ENCODE measurements around the gene AP1B1. TPM values are rescaled to one million over a fixed set of nuclear protein-coding genes. Genes with fewer than 3 reads are reported as not detected.

AP1B1 gene
- total RNA-seq, 1 experiment from 2014 or later = 62.6 TPM

GRCh38 chr22:29300807-29301601 is 87.4 kb downstream of the AP1B1 start:
- DNase-seq (ENCODE audit: low read depth) = no peak

DNA sequence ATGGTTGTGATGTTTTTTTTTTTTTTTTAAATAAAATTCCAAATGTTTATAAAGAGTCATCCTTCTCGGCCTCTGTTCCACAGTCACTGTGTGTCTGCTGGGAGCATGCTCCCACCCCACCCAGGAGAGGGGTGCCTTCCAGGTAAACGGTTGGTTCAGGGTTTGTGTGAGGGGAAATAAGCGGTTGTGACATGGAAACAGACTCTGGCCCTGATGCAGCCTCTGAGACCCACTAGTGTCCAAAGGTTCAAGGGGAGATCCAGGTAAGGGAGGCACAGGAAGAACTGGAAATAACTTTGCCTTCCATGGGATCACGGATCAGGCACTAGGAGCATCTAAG is 87.9 kb downstream of the AP1B1 start:
- DNase-seq (ENCODE audit: low read depth) = no peak

GRCh38 chr22:29299136-29299900 is 89.1 kb downstream of the AP1B1 start:
- no peak for DNase-seq (ENCODE audit: low read depth)

DNA sequence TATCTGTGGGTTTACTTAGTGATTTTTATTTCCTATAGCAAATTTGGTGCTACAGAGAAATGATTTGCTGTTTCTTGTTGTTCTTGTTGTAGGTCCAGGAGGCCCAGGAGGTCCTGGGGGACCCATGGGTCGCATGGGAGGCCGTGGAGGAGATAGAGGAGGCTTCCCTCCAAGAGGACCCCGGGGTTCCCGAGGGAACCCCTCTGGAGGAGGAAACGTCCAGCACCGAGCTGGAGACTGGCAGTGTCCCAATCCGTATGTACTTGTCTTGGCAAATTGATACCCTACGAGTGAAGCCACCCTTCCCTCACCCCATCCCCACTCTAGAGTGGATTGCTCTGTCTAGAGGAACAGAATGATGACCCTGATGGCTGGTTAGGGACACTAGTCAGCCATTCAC is 89.7 kb downstream of the AP1B1 start:
- no peak for DNase-seq (ENCODE audit: low read depth)

DNA sequence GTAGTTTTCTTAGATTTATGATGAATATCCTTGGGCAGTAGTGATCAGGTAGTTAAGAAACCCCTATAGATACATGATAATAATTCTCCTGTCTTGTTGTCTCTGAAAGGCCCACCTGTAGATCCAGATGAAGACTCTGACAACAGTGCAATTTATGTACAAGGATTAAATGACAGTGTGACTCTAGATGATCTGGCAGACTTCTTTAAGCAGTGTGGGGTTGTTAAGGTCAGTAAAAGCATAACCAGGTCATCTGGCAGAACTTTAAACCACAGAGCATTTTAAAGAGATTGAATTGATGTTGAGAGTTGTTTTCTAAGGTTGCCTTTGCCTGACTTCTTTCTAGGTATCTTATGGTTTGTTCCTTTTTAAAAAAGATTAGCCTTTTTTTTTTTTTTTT is 96.0 kb downstream of the AP1B1 start:
- no peak for DNase-seq (ENCODE audit: low read depth)

DNA sequence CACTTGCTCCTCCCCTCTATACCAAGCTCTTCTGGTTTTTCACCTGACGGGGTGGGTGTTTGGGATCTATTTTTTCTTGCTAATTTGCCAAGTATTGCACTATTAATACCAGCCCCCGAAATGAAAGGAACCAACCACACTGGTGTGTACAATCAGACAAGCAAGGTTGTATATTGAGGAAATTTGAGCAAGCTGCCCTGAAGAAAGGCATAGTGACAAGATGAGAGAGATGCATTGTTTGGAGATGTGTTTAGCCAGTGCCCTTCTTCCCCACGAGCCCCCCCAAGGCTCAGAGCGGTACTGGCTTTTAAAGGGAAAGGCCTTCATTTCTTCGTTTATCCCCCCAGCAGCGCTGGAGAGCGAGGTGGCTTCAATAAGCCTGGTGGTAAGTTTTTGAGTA is 97.2 kb downstream of the AP1B1 start:
- no peak for DNase-seq (ENCODE audit: low read depth)

- no peak for DNase-seq (ENCODE audit: low read depth)
Measured at GRCh38 chr22:29290061-29290460, 98.3 kb downstream of the AP1B1 start.

- DNase-seq (ENCODE audit: low read depth) = no peak
Measured at GRCh38 chr22:29288837-29289236, 99.5 kb downstream of the AP1B1 start.

DNA sequence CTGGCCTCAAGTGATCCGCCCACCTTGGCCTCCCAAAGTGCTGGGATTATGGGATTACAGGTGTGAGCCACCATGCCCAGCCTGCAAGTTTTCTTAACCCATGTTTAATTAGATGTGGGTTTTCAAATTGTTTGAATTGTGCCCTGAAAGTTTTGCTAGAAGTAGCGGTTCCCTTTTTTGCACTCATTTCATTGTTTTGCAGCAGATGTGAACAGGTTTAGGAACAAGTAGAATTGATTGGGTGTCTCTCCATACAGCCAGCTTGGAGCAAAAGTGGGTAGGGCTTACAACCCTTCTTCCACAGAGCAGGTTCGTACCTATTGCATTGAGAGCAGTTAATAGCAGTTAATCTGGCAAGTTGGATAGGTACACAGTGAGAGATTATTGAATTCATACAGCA is 104.2 kb downstream of the AP1B1 start:
- no peak for DNase-seq (ENCODE audit: low read depth)

DNA sequence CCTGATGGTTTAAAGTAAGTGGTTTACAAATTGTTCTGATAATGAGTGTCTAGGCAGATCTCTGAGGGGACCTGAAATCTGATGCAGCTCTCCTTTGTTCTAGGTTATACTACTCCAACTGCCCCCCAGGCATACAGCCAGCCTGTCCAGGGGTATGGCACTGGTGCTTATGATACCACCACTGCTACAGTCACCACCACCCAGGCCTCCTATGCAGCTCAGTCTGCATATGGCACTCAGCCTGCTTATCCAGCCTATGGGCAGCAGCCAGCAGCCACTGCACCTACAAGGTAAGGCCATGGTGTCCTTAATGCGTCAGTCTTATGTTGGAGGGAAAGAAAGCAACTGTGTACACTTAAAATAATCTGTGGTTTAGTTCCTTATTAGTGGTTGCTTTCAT is 110.4 kb downstream of the AP1B1 start:
- DNase-seq (ENCODE audit: low read depth) = no peak

Other genes starting within 250 kb of the AP1B1 start
- gene EMID1, start 182.7 kb downstream of the AP1B1 start, total RNA-seq (2014; rRNA removed; shearing (Covaris generic)) = 1.3 and 9.0 TPM in 2 replicates
- 34.1 and 40.2 TPM in 2 replicates for gene RHBDD3, start 120.6 kb downstream of the AP1B1 start, total RNA-seq (2014; rRNA removed; shearing (Covaris generic))
- 150 and 191 TPM in 2 replicates for gene EWSR1, start 120.3 kb downstream of the AP1B1 start, total RNA-seq (2014; rRNA removed; shearing (Covaris generic))
- 10.0 and 11.1 TPM in 2 replicates for gene GAS2L1, start 81.9 kb downstream of the AP1B1 start, total RNA-seq (2014; rRNA removed; shearing (Covaris generic))
- 0.11 and 0.39 TPM in 2 replicates for gene RASL10A, start 72.9 kb downstream of the AP1B1 start, total RNA-seq (2014; rRNA removed; shearing (Covaris generic))
- gene RFPL1, start 50.0 kb upstream of the AP1B1 start, total RNA-seq (2014; rRNA removed; shearing (Covaris generic)) = not detected in 2 replicates
- 0.11 TPM in 1 of 2 replicates, not detected in the other for gene NEFH, start 91.6 kb upstream of the AP1B1 start, total RNA-seq (2014; rRNA removed; shearing (Covaris generic))
- 74.8 and 92.2 TPM in 2 replicates for gene THOC5, start 165.2 kb upstream of the AP1B1 start, total RNA-seq (2014; rRNA removed; shearing (Covaris generic))
- gene NIPSNAP1, start 192.5 kb upstream of the AP1B1 start, total RNA-seq (2014; rRNA removed; shearing (Covaris generic)) = 56.9 and 57.9 TPM in 2 replicates
- 88.3 and 113 TPM in 2 replicates for gene NF2, start 215.1 kb upstream of the AP1B1 start, total RNA-seq (2014; rRNA removed; shearing (Covaris generic))

All from Daoy (cell line).